ENCODE results near the gene LPAR5. TPM values are rescaled to one million over a fixed set of nuclear protein-coding genes. Genes with fewer than 3 reads are reported as not detected.

Gene LPAR5
- total and polyA plus RNA-seq, 2 of the 8 experiments (the other 6 are each of a cell fraction or from before 2014, with no cell fraction given), result 0.22 to 0.24 TPM

- TF ChIP-seq, protein P1, sequence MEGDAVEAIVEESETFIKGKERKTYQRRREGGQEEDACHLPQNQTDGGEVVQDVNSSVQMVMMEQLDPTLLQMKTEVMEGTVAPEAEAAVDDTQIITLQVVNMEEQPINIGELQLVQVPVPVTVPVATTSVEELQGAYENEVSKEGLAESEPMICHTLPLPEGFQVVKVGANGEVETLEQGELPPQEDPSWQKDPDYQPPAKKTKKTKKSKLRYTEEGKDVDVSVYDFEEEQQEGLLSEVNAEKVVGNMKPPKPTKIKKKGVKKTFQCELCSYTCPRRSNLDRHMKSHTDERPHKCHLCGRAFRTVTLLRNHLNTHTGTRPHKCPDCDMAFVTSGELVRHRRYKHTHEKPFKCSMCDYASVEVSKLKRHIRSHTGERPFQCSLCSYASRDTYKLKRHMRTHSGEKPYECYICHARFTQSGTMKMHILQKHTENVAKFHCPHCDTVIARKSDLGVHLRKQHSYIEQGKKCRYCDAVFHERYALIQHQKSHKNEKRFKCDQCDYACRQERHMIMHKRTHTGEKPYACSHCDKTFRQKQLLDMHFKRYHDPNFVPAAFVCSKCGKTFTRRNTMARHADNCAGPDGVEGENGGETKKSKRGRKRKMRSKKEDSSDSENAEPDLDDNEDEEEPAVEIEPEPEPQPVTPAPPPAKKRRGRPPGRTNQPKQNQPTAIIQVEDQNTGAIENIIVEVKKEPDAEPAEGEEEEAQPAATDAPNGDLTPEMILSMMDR (IDR thresholded peaks at IDR 0.05; ENCODE audit: control extremely low read depth in 1 of 3, insufficient read depth in 1 of 3, low read depth in 1 of 3, low read length in 3 of 3), result no peak
- TF ChIP-seq EP300 (IDR thresholded peaks at IDR 0.05; ENCODE audit: borderline replicate concordance in 1 of 2, low read depth in 2 of 2, low read length in 2 of 2) (no peak), ATF2 (IDR thresholded peaks at IDR 0.05; ENCODE audit: low read length) (no peak), SUZ12 (IDR thresholded peaks at IDR 0.05; ENCODE audit: low read length) (no peak), HDAC2 (IDR thresholded peaks at IDR 0.05; ENCODE audit: borderline replicate concordance in 1 of 2, low read depth in 2 of 2, low read length in 2 of 2) (no peak), SIX5 (IDR thresholded peaks at IDR 0.05; ENCODE audit: low read depth, low read length) (no peak)
Measured at GRCh38 chr12:6631549-6631961, 4.2 kb downstream of the LPAR5 start (continued).

Measured in H1 (cell line).